Measurements from ENCODE around the gene PSMD1. TPM values are rescaled to one million over a fixed set of nuclear protein-coding genes. Genes with fewer than 3 reads are reported as not detected.

The PSMD1 gene
- total RNA-seq, 1 donor = 40.3 TPM

GRCh38 chr2:231028889-231029288, 27.8 kb upstream of the PSMD1 start:
- Histone ChIP-seq H3K27me3 (ENCODE audit: insufficient read depth, low read length) (no peaks in the 10 kb centered on the region), H3K4me1 (ENCODE audit: insufficient read depth, low read length) (no peaks in the 10 kb centered on the region), H3K9me3 (ENCODE audit: low read depth, low read length) (no peaks in the 10 kb centered on the region), H3K4me3 (ENCODE audit: low read length) (no peak overlapping the region)

- Histone ChIP-seq H3K27me3 (ENCODE audit: insufficient read depth, low read length) (no peaks in the 10 kb centered on the region), H3K9me3 (ENCODE audit: low read depth, low read length) (no peaks in the 10 kb centered on the region), H3K4me3 (ENCODE audit: low read length) (no peak overlapping the region), H3K4me1 (ENCODE audit: insufficient read depth, low read length) (no peaks in the 10 kb centered on the region)
These were observed 27.1 kb upstream of the PSMD1 start for GRCh38 chr2:231029563-231029962.

GRCh38 chr2:231030725-231031124, 25.9 kb upstream of the PSMD1 start:
- Histone ChIP-seq H3K9me3 (ENCODE audit: low read depth, low read length) (no peaks in the 10 kb centered on the region), H3K27me3 (ENCODE audit: insufficient read depth, low read length) (peaks cover 8% of the 10 kb centered on the region), H3K4me3 (ENCODE audit: low read length) (no peak overlapping the region), H3K4me1 (ENCODE audit: insufficient read depth, low read length) (no peaks in the 10 kb centered on the region)

- Histone ChIP-seq H3K27me3 (ENCODE audit: insufficient read depth, low read length) (peaks cover 22% of the 10 kb centered on the region), H3K9me3 (ENCODE audit: low read depth, low read length) (no peaks in the 10 kb centered on the region), H3K4me3 (ENCODE audit: low read length) (no peak overlapping the region), H3K4me1 (ENCODE audit: insufficient read depth, low read length) (no peaks in the 10 kb centered on the region)
These were observed 24.0 kb upstream of the PSMD1 start for GRCh38 chr2:231032575-231033140.

GRCh38 chr2:231033147-231034132, 23.2 kb upstream of the PSMD1 start:
- H3K4me3 ChIP-seq (ENCODE audit: low read length) = no peak overlapping the region
- peaks cover 3% of the 10 kb centered on the region for H3K4me1 ChIP-seq (ENCODE audit: insufficient read depth, low read length)

GRCh38 chr2:231034291-231034882, 22.3 kb upstream of the PSMD1 start:
- Histone ChIP-seq H3K4me1 (ENCODE audit: insufficient read depth, low read length) (peaks cover 3% of the 10 kb centered on the region), H3K9me3 (ENCODE audit: low read depth, low read length) (no peaks in the 10 kb centered on the region), H3K4me3 (ENCODE audit: low read length) (no peak overlapping the region), H3K27me3 (ENCODE audit: insufficient read depth, low read length) (peaks cover 32% of the 10 kb centered on the region)

More at GRCh38 chr2:231033147-231034132, 23.2 kb upstream of the PSMD1 start:
- Histone ChIP-seq H3K9me3 (ENCODE audit: low read depth, low read length) (no peaks in the 10 kb centered on the region), H3K27me3 (ENCODE audit: insufficient read depth, low read length) (peaks cover 23% of the 10 kb centered on the region)

- H3K4me3 ChIP-seq (ENCODE audit: low read length) = no peak overlapping the region
- H3K27me3 ChIP-seq (ENCODE audit: insufficient read depth, low read length) = peaks cover 48% of the 10 kb centered on the region
- no peaks in the 10 kb centered on the region for H3K9me3 ChIP-seq (ENCODE audit: low read depth, low read length)
- peaks cover 3% of the 10 kb centered on the region for H3K4me1 ChIP-seq (ENCODE audit: insufficient read depth, low read length)
These were observed 20.5 kb upstream of the PSMD1 start for GRCh38 chr2:231036131-231036530.

GRCh38 chr2:231036578-231037106, 20.0 kb upstream of the PSMD1 start:
- Histone ChIP-seq H3K4me3 (ENCODE audit: low read length) (no peak overlapping the region), H3K9me3 (ENCODE audit: low read depth, low read length) (no peaks in the 10 kb centered on the region), H3K27me3 (ENCODE audit: insufficient read depth, low read length) (peaks cover 53% of the 10 kb centered on the region), H3K4me1 (ENCODE audit: insufficient read depth, low read length) (peaks cover 3% of the 10 kb centered on the region)

GRCh38 chr2:231037202-231037730, 19.4 kb upstream of the PSMD1 start, which contains the start of gene C2orf72:
C2orf72 (plus strand) TSS chr2:231037523; CDS start chr2:231037566, 43 bp downstream.
- no peaks in the 10 kb centered on the region for H3K9me3 ChIP-seq (ENCODE audit: low read depth, low read length)
- peaks cover 3% of the 10 kb centered on the region for H3K4me1 ChIP-seq (ENCODE audit: insufficient read depth, low read length)
- H3K27me3 ChIP-seq (ENCODE audit: insufficient read depth, low read length) = peaks cover 57% of the 10 kb centered on the region
- H3K4me3 ChIP-seq (ENCODE audit: low read length) = no peak within 1 kb of the TSS

- Histone ChIP-seq H3K4me3 (ENCODE audit: low read length) (no peak overlapping the region), H3K4me1 (ENCODE audit: insufficient read depth, low read length) (peaks cover 3% of the 10 kb centered on the region), H3K9me3 (ENCODE audit: low read depth, low read length) (no peaks in the 10 kb centered on the region), H3K27me3 (ENCODE audit: insufficient read depth, low read length) (peaks cover 57% of the 10 kb centered on the region)
These were observed 18.8 kb upstream of the PSMD1 start for GRCh38 chr2:231037731-231038482.

GRCh38 chr2:231038483-231039293, 18.0 kb upstream of the PSMD1 start:
- Histone ChIP-seq H3K9me3 (ENCODE audit: low read depth, low read length) (no peaks in the 10 kb centered on the region), H3K4me1 (ENCODE audit: insufficient read depth, low read length) (peaks cover 3% of the 10 kb centered on the region), H3K27me3 (ENCODE audit: insufficient read depth, low read length) (peaks cover 60% of the 10 kb centered on the region), H3K4me3 (ENCODE audit: low read length) (no peak overlapping the region)

GRCh38 chr2:231039294-231039664, 17.4 kb upstream of the PSMD1 start:
- Histone ChIP-seq H3K4me1 (ENCODE audit: insufficient read depth, low read length) (peaks cover 3% of the 10 kb centered on the region), H3K9me3 (ENCODE audit: low read depth, low read length) (no peaks in the 10 kb centered on the region), H3K27me3 (ENCODE audit: insufficient read depth, low read length) (peaks cover 60% of the 10 kb centered on the region), H3K4me3 (ENCODE audit: low read length) (no peak overlapping the region)

- Histone ChIP-seq H3K9me3 (ENCODE audit: low read depth, low read length) (no peaks in the 10 kb centered on the region), H3K4me3 (ENCODE audit: low read length) (no peak overlapping the region), H3K27me3 (ENCODE audit: insufficient read depth, low read length) (peaks cover 59% of the 10 kb centered on the region), H3K4me1 (ENCODE audit: insufficient read depth, low read length) (peaks cover 3% of the 10 kb centered on the region)
These were observed 16.8 kb upstream of the PSMD1 start for GRCh38 chr2:231039821-231040364.

Data from mononuclear cell (primary cell).